ENCODE data around the gene RASAL2.

The RASAL2 gene

GRCh38 chr1:178093951-178094738 is at the start of gene RASAL2:
RASAL2 (plus strand) TSS chr1:178094104; CDS start chr1:178094493, 389 bp downstream.
- DNase-seq: peak; percentile 50

GRCh38 chr1:178046591-178047270 is 47.2 kb upstream of the RASAL2 start:
- no peak for DNase-seq

GRCh38 chr1:178047403-178048093 is 46.4 kb upstream of the RASAL2 start:
- no peak for DNase-seq

- DNase-seq: no peak
Measured at GRCh38 chr1:178048426-178048825, 45.5 kb upstream of the RASAL2 start.

GRCh38 chr1:178048883-178049282 is 45.0 kb upstream of the RASAL2 start:
- no peak for DNase-seq

- no peak for DNase-seq
Measured at GRCh38 chr1:178050084-178050483, 43.8 kb upstream of the RASAL2 start.

- DNase-seq: no peak
Measured at GRCh38 chr1:178051071-178051470, 42.8 kb upstream of the RASAL2 start.

- no peak for DNase-seq
Measured at GRCh38 chr1:178052650-178053461, 41.0 kb upstream of the RASAL2 start.

- no peak for DNase-seq
Measured at GRCh38 chr1:178055093-178055492, 38.8 kb upstream of the RASAL2 start.

- DNase-seq: no peak
Measured at GRCh38 chr1:178055779-178056471, 38.0 kb upstream of the RASAL2 start.

- no peak for DNase-seq
Measured at GRCh38 chr1:178057141-178057765, 36.7 kb upstream of the RASAL2 start.

GRCh38 chr1:178057912-178058534 is 35.9 kb upstream of the RASAL2 start:
- DNase-seq: no peak

GRCh38 chr1:178060789-178061556 is 32.9 kb upstream of the RASAL2 start:
- DNase-seq: no peak

- DNase-seq: no peak
Measured at GRCh38 chr1:178061620-178062019, 32.3 kb upstream of the RASAL2 start.

- no peak for DNase-seq
Measured at GRCh38 chr1:178064191-178064821, 29.6 kb upstream of the RASAL2 start.

GRCh38 chr1:178065250-178065649 is 28.7 kb upstream of the RASAL2 start:
- DNase-seq: no peak

- no peak for DNase-seq
Measured at GRCh38 chr1:178066296-178066907, 27.5 kb upstream of the RASAL2 start.

- no peak for DNase-seq
Measured at GRCh38 chr1:178066908-178067614, 26.8 kb upstream of the RASAL2 start.

- DNase-seq: no peak
Measured at GRCh38 chr1:178071811-178072210, 22.1 kb upstream of the RASAL2 start.
